GM12878 (cell line): Measurements from ENCODE around the gene UBE2O. TPM values are rescaled to one million over a fixed set of nuclear protein-coding genes. Genes with fewer than 3 reads are reported as not detected.

Source experiments
- ATAC-seq: fragments of 200-7000 bp; cut with Tn5 transposase; 3 replicates; pipeline ENCODE4 v1.9.1; 2020; ENCODE audit warnings: mild to moderate bottlenecking, moderate library complexity
- BruUV-seq: library from RNA; stranded (reverse); fragments of 400-500 nt; replicated peaks from 2 replicates; lab custom pipeline; 2021; lab: Mats Ljungman, UMichigan
- CTCF ChIA-PET: fragments of 300-600 bp; sonication (Branson Sonifier 250); formaldehyde crosslinking; extraction: SDS; loops from one replicate; lab custom pipeline; 2021; ENCODE audit warnings: inconsistent platforms; lab: Yijun Ruan, JAX
- POLR2A ChIA-PET: fragments of 350-600 bp; formaldehyde crosslinking; extraction: SDS; loops from one replicate; lab custom pipeline; 2021; ENCODE audit warnings: inconsistent platforms; lab: Charles Lee
- RAD21 ChIA-PET: fragments of 300-600 bp; sonication (Branson Sonifier 250); formaldehyde crosslinking; loops from one replicate; lab custom pipeline; 2023; ENCODE audit warnings: antibody characterized with exemption; ENCODE audit not compliant: unreplicated experiment; lab: Charles Lee
- SMC1A ChIA-PET: fragments of 300-600 bp; sonication (Branson Sonifier 250); formaldehyde crosslinking; loops from one replicate; lab custom pipeline; 2023; ENCODE audit not compliant: unreplicated experiment, uncharacterized antibody; lab: Charles Lee
- DNase-seq: peaks from one replicate; pipeline ENCODE4 v3.0.0-alpha.2; 2011; ENCODE audit warnings: low read depth, low spot score
- FAIRE-seq: peaks from 3 replicates; lab custom pipeline; 2011; peaks lifted over from hg19 to GRCh38; lab: Jason Lieb, UNC
- H2AFZ ChIP-seq: 2 replicates; pipeline ENCODE4 v1.6.0; 2011; ENCODE audit warnings: low read depth, low read length, control low read depth; ENCODE audit not compliant: control insufficient read depth
- H3K27ac ChIP-seq: 2 replicates; pipeline ENCODE4 v1.5.1; 2011; ENCODE audit warnings: control low read depth; ENCODE audit not compliant: control insufficient read depth, insufficient read depth
- H3K27me3 ChIP-seq, 2 experiments: replicated peaks in 1 of 2; 2 replicates each; pipeline versions ENCODE4 v1.6.0 to v1.6.1; 2011; ENCODE audit warnings: low read length in 1 of 2; ENCODE audit not compliant: control insufficient read depth in 2 of 2, insufficient read depth in 2 of 2
- H3K36me3 ChIP-seq, 2 experiments: 2 replicates each; pipeline ENCODE4 v1.5.1; 2011; ENCODE audit warnings: low read length in 1 of 2; ENCODE audit not compliant: control insufficient read depth in 2 of 2, insufficient read depth in 2 of 2
- H3K4me1 ChIP-seq: 2 replicates; pipeline ENCODE4 v1.6.1; 2011; ENCODE audit warnings: mild to moderate bottlenecking, low read length, moderate library complexity, mixed read lengths; ENCODE audit not compliant: control insufficient read depth, insufficient read depth
- H3K4me2 ChIP-seq: 2 replicates; pipeline ENCODE4 v1.6.0; 2011; ENCODE audit warnings: control low read depth; ENCODE audit not compliant: control insufficient read depth, insufficient read depth
- H3K4me3 ChIP-seq: fragments of 200-600 bp; sonication (generic); 2 replicates; pipeline ENCODE4 v1.5.1; 2016
- H3K79me2 ChIP-seq: 2 replicates; pipeline ENCODE4 v1.6.0; 2011; ENCODE audit warnings: low read length; ENCODE audit not compliant: control insufficient read depth, insufficient read depth
- H3K9ac ChIP-seq: 2 replicates; pipeline ENCODE4 v1.8.0; 2011; ENCODE audit warnings: low read length, control low read depth, mixed read lengths; ENCODE audit not compliant: control insufficient read depth, insufficient read depth
- H3K9me3 ChIP-seq: replicated peaks from 3 replicates; pipeline ENCODE4 v1.5.1; 2011; ENCODE audit warnings: mild to moderate bottlenecking, low read length; ENCODE audit not compliant: control insufficient read depth, insufficient read depth
- H4K20me1 ChIP-seq: 2 replicates; pipeline ENCODE4 v1.6.0; 2011; ENCODE audit not compliant: control insufficient read depth, insufficient read depth
- DPF2 ChIP-seq: fragments of 450-650 bp; IDR thresholded peaks from 2 replicates; pipeline ENCODE4 v1.6.1; 2017; ENCODE audit warnings: mild to moderate bottlenecking
- EGR1 ChIP-seq, 2 experiments: IDR thresholded peaks; 1 replicate in 1 of 2; 2 replicates in 1 of 2; pipeline ENCODE4 v1.6.1; 2011 to 2012; ENCODE audit warnings: low read depth in 2 of 2, low read length in 2 of 2, borderline replicate concordance in 1 of 2, mild to moderate bottlenecking in 1 of 2, moderate library complexity in 1 of 2
- ESRRA ChIP-seq: IDR thresholded peaks from 2 replicates; pipeline ENCODE4 v1.6.1; 2012; ENCODE audit warnings: mild to moderate bottlenecking, low read length, improper control_type of control experiment
- HDAC2 ChIP-seq: fragments of 200-600 bp; sonication (generic); IDR thresholded peaks from 2 replicates; pipeline ENCODE4 v1.6.1; 2017
- KDM1A ChIP-seq: fragments of 200-600 bp; sonication (generic); IDR thresholded peaks from 2 replicates; pipeline ENCODE4 v1.6.1; 2016; ENCODE audit warnings: borderline replicate concordance
- MEF2B ChIP-seq: fragments of 450-650 bp; IDR thresholded peaks from 2 replicates; pipeline ENCODE4 v1.6.1; 2018; ENCODE audit warnings: mild to moderate bottlenecking, moderate library complexity; ENCODE audit not compliant: partially characterized antibody, poor library complexity, severe bottlenecking
- PAX8 ChIP-seq: fragments of 450-650 bp; IDR thresholded peaks from 2 replicates; pipeline ENCODE4 v1.6.1; 2017; ENCODE audit warnings: mild to moderate bottlenecking, moderate library complexity
- RFX5 ChIP-seq: IDR thresholded peaks from 2 replicates; pipeline ENCODE4 v1.6.1; 2011; ENCODE audit warnings: low read depth, low read length, improper control_type of control experiment
- SUPT20H ChIP-seq: IDR thresholded peaks from 2 replicates; pipeline ENCODE4 v1.6.1; 2011; ENCODE audit warnings: low read depth, mild to moderate bottlenecking, low read length, moderate library complexity, borderline replicate concordance; ENCODE audit not compliant: control insufficient read depth
- ZNF622 ChIP-seq: fragments of 450-650 bp; IDR thresholded peaks from 2 replicates; pipeline ENCODE4 v1.6.1; 2017; ENCODE audit warnings: mild to moderate bottlenecking, inconsistent platforms
- ZSCAN29 ChIP-seq: fragments of 450-650 bp; IDR thresholded peaks from 2 replicates; pipeline ENCODE4 v1.6.1; 2017; ENCODE audit warnings: mild to moderate bottlenecking, moderate library complexity
- WGBS: methylation state at CpG from one replicate; pipeline ENCODE4 v1.1.6; 2016; ENCODE audit warnings: low lambda C conversion rate; ENCODE audit not compliant: insufficient replicate concordance, insufficient coverage; ENCODE audit errors: missing lambda C conversion rate; 5-methylcytosine and 5-hydroxymethylcytosine counted together
- in situ Hi-C: fragments of 300-500 bp; cut with MboI; formaldehyde crosslinking; loops from 9 replicates; pipeline ENCODE4 v1.14.3; 2018; ENCODE audit warnings: mixed read lengths
- intact Hi-C: fragments of 100-400 bp; cut with micrococcal nuclease; formaldehyde crosslinking; loops from one replicate; pipeline ENCODE4 v1.14.2; 2022; ENCODE audit not compliant: unreplicated experiment
- polyA plus RNA-seq, 11 experiments: library from polyadenylated mRNA; depleted of rRNA in 4 of 11; unstranded in 6 of 11; stranded (reverse) in 5 of 11; fragments of >200 nt; fragmentation: Nextera tagmentation in 4 of 11; fragmentation: Illumina TruSeq in 1 of 11; extraction: Ambion mirVana in 4 of 11; extraction: Trizol in 1 of 11; gene quantifications; 1 replicate in 1 of 11; 2 replicates in 10 of 11; pipeline versions ENCODE4 v1.2.1 to v1.2.3, GENCODE V29; 2011 to 2016; ENCODE audit warnings: inconsistent platforms in 2 of 11, missing spikeins in 2 of 11, low read depth in 1 of 11
- total RNA-seq, 4 experiments: library from RNA; depleted of rRNA in 3 of 4; stranded (reverse); fragments of >200 nt in 3 of 4; fragmentation: Illumina TruSeq in 1 of 4; extraction: Trizol in 1 of 4; gene quantifications; 2 replicates each; pipeline versions ENCODE4 v1.2.1 to v1.2.3, GENCODE V29; 2013 to 2021
- TF ChIP-seq, protein P1 (sequence below): IDR thresholded peaks from 2 replicates; pipeline ENCODE4 v1.6.1; 2011; ENCODE audit warnings: borderline replicate concordance, low read depth, mild to moderate bottlenecking, moderate library complexity, low read length; ENCODE audit not compliant: insufficient read depth, poor library complexity, severe bottlenecking
- TF ChIP-seq, protein P2 (sequence below): fragments of 450-650 bp; IDR thresholded peaks from 2 replicates; pipeline ENCODE4 v1.6.1; 2017; ENCODE audit warnings: borderline replicate concordance
- TF ChIP-seq, protein P3 (sequence below): IDR thresholded peaks from 2 replicates; pipeline ENCODE4 v1.6.1; 2011; ENCODE audit warnings: borderline replicate concordance, low read depth, mild to moderate bottlenecking, moderate library complexity, mixed read lengths, low read length; ENCODE audit not compliant: insufficient read depth; ENCODE audit errors: extremely low read length
- TF ChIP-seq, protein P4 (sequence below): fragments of 450-650 bp; IDR thresholded peaks from 2 replicates; pipeline ENCODE4 v1.6.1; 2017; ENCODE audit warnings: mild to moderate bottlenecking, low read depth, inconsistent platforms; ENCODE audit not compliant: poor library complexity, severe bottlenecking

The UBE2O gene
- total and polyA plus RNA-seq, 10 of the 15 experiments (the other 5 are each of a cell fraction or from before 2014, with no cell fraction given), result 2.1 to 39.0 (median 14.1) TPM

DNA sequence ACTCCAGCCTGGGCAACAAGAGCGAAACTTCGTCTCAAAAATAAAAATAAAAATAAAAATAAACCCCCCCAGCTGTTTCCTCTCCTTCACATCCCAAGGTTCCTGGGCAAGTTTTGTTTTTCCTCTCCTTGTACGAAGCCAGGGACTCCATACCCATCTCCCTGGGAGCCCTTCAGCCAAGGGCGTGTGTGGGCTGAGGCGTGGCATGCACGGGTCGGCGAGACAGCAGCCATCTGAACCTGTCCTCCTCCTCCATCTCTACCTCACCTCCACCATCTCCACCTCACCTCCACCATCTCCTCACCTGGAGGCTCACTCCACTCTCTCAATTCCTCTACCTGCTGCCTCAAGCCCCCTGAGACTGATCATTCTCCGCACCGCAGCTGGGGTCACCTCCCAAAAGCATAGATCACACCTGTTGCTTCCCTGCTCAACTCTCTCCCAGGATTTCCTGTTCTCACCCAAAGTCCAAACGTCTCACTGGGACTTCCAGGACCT lies 31.3 kb upstream of the UBE2O start (continued):
- TF ChIP-seq, protein P1, sequence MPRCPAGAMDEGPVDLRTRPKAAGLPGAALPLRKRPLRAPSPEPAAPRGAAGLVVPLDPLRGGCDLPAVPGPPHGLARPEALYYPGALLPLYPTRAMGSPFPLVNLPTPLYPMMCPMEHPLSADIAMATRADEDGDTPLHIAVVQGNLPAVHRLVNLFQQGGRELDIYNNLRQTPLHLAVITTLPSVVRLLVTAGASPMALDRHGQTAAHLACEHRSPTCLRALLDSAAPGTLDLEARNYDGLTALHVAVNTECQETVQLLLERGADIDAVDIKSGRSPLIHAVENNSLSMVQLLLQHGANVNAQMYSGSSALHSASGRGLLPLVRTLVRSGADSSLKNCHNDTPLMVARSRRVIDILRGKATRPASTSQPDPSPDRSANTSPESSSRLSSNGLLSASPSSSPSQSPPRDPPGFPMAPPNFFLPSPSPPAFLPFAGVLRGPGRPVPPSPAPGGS, result no peak
- TF ChIP-seq EGR1 (IDR thresholded peaks at IDR 0.05; ENCODE audit: borderline replicate concordance in 1 of 2, low read depth in 2 of 2, low read length in 2 of 2) (no peak), KDM1A (no peak), ZNF622 (no peak), ZSCAN29 (no peak)
- TF ChIP-seq, all 136 proteins: peak for 0

DNA sequence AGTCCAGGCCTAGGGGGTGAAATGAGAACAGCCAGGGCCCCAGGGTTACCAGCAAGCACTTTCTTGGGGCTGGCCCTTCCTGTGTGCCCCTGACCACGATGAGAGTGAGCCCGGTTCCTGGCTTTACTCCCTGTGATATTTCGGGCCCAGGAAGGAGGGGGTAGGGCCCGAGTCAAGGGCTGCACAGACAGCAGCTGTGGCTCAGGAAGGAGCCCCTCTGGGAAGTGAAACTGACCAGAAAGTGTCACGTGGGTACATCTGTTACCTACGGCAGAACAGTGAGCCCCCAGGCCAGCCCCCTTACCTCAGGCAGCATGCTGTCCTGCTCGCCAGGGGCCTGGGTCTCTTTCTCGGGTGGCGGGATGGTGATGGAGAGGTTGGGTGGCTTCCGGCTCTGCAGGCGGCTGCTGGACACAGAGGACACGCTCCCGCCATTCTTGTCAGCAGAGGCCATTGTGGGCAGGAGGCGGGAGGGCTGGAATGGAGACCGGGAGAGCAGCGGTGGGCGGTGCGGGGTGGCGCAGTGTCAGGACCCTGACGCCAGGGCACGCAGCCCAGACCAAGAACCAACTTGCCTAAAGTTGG lies 28.2 kb upstream of the UBE2O start:
- ATAC-seq, result peak; percentile 82
- peak overlapping the region; percentile 63 for H2AFZ ChIP-seq
- in situ Hi-C loops, result no loop called here
- peak; percentile 98 for FAIRE-seq
- peaks cover 53% of the 10 kb centered on the region for H3K4me1 ChIP-seq
- ChIA-PET POLR2A (interaction anchor here (1.0 to 6.9 kb wide), 3 partner anchors 10 to 19 kb away, joined by 4 to 101 read pairs (median 49); partner anchors contain the start of gene RHBDF2), CTCF (interaction anchor here (1.1 to 3.8 kb wide), 10 partner anchors 9 to 502 kb away, joined by 3 to 33 read pairs (median 8); partner anchors contain the start of genes AANAT, ACOX1, RHBDF2 and TEN1), RAD21 (interaction anchor here (1.2 to 3.7 kb wide), 8 partner anchors 11 to 53 kb away, joined by 4 to 50 read pairs (median 6); partner anchors contain the start of genes AANAT and RHBDF2), SMC1A (interaction anchor here (0.7 to 12.0 kb wide), 6 partner anchors 11 to 76 kb away, joined by 3 to 115 read pairs (median 4); partner anchors contain the start of genes AANAT and RHBDF2)
- H3K9me3 ChIP-seq, result no peaks in the 10 kb centered on the region
- peaks cover 2 to 5% of the 10 kb centered on the region in 2 experiments; a peak in 2 of 4 replicates for H3K36me3 ChIP-seq
- 4% methylated on average over 21 of the region's 21 CpGs for WGBS
- no TSS peak for BruUV-seq
- H3K27ac ChIP-seq, result peak overlapping the region; percentile 99
- peak overlapping the region; percentile 66 for H3K4me3 ChIP-seq
- no peaks in the 10 kb centered on the region for H3K27me3 ChIP-seq
- peak overlapping the region; percentile 89 for H3K9ac ChIP-seq
- peaks cover 8% of the 10 kb centered on the region; the same call in 1 of the 2 replicates for H3K79me2 ChIP-seq
- DNase-seq, result peak; percentile 71
- intact Hi-C loops, result loop anchor here (1.0 kb wide), 1 partner anchor 12 kb away; no protein-coding TSS in a partner anchor
- no peaks in the 10 kb centered on the region for H4K20me1 ChIP-seq
- H3K4me2 ChIP-seq, result peak overlapping the region; percentile 100
- TF ChIP-seq, protein P2, sequence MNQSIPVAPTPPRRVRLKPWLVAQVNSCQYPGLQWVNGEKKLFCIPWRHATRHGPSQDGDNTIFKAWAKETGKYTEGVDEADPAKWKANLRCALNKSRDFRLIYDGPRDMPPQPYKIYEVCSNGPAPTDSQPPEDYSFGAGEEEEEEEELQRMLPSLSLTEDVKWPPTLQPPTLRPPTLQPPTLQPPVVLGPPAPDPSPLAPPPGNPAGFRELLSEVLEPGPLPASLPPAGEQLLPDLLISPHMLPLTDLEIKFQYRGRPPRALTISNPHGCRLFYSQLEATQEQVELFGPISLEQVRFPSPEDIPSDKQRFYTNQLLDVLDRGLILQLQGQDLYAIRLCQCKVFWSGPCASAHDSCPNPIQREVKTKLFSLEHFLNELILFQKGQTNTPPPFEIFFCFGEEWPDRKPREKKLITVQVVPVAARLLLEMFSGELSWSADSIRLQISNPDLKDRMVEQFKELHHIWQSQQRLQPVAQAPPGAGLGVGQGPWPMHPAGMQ, result no peak
- TF ChIP-seq, protein P3, sequence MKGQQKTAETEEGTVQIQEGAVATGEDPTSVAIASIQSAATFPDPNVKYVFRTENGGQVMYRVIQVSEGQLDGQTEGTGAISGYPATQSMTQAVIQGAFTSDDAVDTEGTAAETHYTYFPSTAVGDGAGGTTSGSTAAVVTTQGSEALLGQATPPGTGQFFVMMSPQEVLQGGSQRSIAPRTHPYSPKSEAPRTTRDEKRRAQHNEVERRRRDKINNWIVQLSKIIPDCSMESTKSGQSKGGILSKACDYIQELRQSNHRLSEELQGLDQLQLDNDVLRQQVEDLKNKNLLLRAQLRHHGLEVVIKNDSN, result peak; percentile 85
- TF ChIP-seq DPF2 (peak; percentile 74), SUPT20H (no peak), ESRRA (no peak), PAX8 (no peak), RFX5 (no peak), HDAC2 (no peak), MEF2B (peak; percentile 7)
- TF ChIP-seq, protein P4, sequence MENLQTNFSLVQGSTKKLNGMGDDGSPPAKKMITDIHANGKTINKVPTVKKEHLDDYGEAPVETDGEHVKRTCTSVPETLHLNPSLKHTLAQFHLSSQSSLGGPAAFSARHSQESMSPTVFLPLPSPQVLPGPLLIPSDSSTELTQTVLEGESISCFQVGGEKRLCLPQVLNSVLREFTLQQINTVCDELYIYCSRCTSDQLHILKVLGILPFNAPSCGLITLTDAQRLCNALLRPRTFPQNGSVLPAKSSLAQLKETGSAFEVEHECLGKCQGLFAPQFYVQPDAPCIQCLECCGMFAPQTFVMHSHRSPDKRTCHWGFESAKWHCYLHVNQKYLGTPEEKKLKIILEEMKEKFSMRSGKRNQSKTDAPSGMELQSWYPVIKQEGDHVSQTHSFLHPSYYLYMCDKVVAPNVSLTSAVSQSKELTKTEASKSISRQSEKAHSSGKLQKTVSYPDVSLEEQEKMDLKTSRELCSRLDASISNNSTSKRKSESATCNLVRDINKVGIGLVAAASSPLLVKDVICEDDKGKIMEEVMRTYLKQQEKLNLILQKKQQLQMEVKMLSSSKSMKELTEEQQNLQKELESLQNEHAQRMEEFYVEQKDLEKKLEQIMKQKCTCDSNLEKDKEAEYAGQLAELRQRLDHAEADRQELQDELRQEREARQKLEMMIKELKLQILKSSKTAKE, result peak; percentile 14
